Renal cortex interstitium (tissue), 11 donors: ENCODE data around the gene XBP1. TPM values are rescaled to one million over a fixed set of nuclear protein-coding genes. Genes with fewer than 3 reads are reported as not detected.

Experiments used
- DNase-seq, 11 donors: peaks; one replicate each; pipeline ENCODE4 v3.0.0-alpha.2; 2013; ENCODE audit warnings: low read depth in 9 of 11, low spot score in 4 of 11; ENCODE audit errors: extremely low read depth in 1 of 11
- polyA plus RNA-seq, 3 donors: library from polyadenylated mRNA; unstranded; fragments of 120-200 nt; gene quantifications; one replicate each; pipeline ENCODE4 v1.2.1, GENCODE V29; 2013; ENCODE audit not compliant: insufficient read length in 3 of 3

The XBP1 gene
- polyA plus RNA-seq, 3 donors, result 142 TPM

DNA sequence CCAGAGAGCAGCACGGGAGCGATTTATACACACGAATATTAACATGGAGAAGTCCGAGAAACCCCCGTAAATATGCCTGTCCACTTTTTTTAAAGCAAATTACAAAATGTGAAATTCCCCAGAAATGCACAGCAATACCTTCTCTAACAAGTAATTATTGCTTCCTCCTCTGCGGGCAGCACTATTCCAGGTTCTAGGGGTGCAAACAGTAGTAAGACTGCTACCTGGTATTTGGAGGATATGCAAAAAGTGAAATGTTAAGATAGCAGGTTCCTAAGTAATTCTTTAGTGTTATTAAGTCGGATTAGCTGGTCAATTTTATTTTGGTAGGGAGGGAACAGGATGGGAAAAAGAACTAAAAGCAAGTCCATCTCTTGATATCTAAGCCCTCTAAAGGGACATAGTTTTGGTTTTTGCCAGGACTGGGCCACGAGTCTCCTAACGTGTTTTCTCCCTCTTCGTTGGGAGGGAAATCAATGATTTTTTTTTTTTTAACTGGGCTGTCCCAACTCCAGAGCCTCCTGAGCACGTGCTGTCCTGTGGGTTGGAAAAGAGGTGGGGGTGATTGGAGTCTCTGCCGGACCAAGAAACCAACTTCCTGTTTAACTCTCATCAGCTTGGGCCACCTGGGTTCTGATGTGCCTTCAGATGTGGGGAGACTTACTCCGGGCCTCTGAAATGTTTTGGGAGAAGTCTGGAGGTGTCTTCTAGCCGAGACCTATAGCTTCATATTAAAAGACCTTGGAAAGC lies 1.7 kb upstream of the XBP1 start:
- no peak for DNase-seq

DNA sequence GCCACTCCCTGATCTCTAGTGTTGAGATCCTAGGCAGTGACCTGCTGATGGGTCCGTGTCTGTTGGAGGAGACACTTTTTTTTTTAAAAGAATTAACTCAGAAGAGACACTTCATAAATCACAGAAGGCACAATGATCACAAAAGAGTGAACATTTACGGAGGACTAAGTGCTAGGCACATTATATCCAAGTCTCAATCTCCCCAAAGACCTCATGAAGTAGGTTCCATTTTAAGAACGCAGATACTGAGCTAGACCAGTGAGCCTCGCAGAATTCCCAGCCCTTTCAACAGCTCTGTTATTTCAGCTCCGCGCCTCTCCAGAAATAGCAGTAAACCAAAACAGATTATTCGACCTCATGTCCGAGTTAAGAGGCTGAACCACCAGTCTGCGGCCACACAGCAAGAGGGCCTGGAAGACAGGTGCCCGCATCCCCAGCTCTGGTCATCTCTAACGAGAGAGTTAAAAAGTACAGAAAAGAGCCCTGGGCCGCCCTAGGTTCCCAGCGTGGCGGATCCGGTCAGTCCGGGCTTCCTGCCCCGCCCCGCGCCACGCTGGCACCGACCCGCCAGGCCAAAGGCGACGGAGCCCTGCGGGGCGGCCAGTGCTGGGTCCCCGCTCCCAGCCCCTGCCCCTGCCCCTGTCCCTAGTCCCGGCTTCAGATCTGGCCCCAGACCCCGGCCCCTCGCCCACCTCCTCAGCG lies 612 bp downstream of the XBP1 start:
- DNase-seq, result peak in 3 of 11 donors; percentile 47 to 61 (median 60)

DNA sequence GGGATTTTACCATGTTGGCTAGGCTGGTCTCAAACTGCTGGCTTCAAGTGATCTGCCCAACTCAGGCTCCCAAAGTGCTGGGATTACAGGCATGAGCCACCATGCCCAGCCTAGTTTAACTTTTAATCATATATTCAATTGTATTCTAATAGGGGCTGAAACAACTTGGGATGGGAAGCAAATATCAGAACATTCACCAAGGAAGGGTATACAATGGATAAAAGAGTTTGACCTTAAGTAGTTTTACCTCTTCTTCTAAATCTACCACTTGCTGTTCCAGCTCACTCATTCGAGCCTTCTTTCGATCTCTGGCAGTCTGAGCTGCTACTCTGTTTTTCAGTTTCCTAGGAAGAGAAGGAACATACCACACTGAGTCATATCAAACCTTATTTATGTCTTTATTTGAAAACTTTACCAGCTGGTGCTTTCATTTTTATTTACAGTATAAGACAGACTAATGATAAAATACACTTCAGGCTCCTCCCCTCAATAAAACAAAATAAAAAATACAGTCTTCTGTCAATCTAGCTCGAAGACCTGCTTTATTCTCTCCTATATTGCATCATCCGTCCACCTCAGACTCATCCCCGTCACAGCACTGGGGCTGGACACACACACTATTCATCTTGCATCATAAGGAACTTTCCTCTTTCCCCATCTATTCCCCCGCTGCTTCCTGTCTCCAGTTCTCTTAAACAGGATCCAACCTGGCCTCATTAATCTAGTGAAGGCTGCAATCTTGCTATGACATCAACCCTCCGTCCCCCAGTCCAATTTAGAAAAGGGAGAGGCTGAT lies 1.4 kb downstream of the XBP1 start:
- DNase-seq, result peak in 2 of 11 donors; percentile 33 to 45

DNA sequence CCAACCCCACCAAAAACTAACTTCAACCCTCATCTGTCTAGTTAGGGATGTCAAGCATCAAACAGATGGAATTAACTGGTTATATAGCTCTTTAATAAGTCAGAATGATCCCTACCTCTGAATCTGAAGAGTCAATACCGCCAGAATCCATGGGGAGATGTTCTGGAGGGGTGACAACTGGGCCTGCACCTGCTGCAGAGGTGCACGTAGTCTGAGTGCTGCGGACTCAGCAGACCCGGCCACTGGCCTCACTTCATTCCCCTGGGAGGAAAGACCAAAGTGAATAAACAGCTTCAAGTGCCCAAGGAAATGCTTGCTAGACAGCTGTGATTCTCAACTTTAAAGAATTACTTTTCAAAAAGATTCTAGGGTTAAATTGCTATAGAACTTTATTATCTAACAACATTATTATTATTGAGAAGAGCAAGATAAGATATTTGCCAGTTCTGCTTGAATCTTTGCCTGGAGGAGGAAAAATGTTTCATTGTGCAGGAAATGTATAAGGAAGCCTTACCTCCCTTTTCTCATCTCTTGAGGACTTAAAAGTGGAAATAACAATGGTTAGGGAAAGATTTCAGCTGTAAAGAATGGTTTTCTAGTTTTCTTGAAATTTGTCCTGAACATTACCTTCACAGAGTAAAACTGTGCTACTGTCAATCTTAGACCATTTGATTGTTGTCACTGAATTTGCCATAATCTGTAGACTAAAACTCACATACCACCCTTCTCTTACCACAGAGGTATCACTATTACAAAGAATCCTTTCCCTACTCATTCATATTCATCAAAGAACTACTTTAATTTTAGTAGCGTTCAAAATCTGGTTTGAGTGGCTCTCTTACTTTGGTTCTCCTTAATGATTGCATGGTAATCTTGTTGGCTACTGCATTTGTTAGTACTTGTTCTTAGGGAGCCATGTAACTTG lies 4.2 kb downstream of the XBP1 start:
- no peak for DNase-seq

DNA sequence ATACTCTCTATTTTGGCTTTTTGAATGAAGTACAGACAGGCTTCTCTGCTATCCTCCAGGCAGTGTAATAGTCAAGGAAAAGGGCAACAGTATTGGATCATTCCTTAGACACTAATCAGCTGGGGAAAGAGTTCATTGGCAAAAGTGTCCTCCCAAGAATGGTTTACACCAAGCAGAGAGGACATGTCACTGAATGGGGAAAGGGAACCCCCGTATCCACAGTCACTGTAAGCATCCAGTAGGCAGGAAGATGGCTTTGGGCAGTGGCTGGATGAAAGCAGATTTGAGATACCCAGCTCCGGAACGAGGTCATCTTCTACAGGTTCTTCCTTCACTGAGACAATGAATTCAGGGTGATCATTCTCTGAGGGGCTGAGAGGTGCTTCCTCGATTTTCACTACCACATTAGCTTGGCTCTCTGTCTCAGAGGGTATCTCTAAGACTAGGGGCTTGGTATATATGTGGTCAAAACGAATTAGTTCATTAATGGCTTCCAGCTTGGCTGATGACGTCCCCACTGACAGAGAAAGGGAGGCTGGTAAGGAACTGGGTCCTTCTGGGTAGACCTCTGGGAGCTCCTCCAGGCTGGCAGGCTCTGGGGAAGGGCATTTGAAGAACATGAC lies 5.2 kb downstream of the XBP1 start:
- no peak for DNase-seq

DNA sequence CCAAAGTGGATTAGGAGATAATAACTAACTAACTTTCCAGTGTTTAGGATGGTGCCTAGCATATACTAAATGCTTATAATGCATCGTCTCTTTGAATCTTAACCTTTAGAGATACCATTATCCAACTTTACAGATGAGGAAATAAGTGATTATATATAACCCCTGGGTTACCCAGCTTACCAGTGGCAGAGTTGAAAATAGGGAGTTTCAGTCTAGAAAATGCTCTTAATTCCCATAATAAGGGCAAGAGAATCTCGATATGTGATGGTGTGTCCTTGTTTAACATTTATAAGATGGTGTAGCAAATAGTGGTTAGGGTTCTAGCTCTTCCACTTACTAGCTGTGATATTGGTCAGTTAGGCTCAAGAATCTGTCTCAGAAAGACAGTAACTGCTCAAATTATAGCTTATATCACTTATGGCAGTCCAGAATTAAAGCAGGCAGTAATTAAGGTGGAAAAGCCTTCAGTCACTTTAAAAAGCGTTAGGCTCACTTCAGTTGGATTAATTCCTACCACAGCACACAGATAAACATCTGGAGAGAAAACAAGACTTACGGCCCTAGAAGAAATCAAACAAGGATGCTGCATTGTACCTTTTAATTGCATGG lies 6.3 kb downstream of the XBP1 start:
- no peak for DNase-seq

DNA sequence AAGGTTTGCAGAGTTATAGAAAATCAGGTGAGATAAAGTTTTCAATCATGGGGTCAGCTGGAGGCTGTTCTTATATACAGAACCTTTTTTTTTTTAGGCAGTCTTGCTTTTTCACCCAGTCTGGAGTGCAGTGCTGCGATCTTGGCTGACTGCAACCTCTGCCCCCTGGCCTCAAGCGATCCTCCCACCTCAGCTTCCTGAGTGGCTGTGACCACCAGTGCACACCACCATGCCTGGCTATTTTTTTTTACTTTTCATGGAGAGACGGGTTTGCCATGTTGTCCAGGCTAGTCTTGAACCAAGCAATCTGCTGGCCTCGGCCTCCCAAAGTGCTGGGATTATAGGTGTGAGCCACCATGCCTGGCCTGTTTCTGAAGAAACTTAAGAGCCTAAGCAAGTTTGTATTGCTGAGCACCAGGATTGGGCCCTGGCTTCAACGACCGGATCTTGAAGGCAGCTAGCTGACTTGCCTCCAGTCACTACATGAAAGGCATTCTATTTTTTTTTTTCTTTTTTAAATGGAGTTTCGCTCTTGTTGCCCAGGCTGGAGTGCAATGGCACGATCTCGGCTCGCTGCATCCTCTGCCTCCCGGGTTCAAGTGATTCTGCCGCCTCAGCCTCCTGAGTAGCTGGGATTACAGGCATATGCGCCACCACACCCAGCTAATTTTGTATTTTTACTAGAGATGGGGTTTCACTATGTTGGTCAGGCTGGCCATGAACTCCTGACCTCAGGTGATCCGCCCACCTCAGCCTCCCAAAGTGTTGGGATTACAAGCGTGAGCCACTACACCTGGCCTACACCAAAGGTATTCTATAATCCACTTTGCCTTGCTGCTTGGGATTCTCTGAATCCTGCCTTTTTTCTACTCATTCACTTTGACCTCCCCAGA lies 7.6 kb downstream of the XBP1 start:
- no peak for DNase-seq

DNA sequence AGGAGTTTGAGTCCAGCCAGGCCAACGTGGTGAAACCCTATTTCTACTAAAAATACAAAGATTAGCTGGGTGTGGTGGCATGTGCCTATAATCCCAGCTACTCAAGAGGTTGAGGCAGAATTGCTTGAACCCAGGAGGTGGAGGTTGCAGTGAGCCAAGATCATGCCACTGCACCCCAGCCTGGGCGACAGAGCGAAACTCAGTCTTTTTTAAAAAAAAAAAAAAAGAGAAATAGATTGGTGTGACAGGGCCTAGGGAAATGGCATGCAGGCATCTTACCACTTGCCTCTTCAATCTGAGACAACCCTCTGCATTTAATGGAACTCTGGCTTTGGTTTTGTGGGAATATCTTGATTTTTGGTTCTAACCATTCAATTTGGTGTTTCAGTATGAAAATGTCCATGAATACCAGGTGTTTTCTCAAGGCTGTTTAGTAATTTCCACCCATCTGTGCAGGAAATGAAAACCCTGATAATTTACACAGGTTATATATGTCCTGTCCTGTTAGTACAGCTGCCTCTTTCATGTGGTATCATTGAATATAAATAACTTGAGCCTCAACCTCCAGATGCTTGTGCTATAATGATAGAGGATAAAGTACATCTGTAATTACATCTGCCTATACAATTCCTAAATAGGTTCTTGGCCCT lies 8.4 kb downstream of the XBP1 start:
- no peak for DNase-seq

DNA sequence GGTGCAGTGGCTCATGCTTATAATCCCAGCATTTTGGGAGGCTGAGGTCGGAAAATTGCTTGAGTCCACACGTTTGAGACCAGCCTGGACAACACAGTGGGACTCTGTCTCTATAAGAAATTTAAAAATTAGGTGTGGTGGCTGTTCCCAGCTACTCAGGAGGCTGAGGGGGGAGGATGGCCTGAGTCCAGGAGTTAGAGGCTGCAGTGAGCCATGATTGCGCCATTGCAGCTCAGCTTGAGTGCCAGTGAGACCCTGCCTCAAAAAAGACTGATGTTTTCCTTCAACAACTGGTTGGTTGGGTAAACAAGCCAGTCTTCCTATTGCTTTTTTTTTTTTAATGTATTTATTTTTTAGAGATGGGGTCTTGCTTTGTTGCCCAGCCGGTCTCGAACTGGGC lies 9.2 kb downstream of the XBP1 start:
- no peak for DNase-seq

DNA sequence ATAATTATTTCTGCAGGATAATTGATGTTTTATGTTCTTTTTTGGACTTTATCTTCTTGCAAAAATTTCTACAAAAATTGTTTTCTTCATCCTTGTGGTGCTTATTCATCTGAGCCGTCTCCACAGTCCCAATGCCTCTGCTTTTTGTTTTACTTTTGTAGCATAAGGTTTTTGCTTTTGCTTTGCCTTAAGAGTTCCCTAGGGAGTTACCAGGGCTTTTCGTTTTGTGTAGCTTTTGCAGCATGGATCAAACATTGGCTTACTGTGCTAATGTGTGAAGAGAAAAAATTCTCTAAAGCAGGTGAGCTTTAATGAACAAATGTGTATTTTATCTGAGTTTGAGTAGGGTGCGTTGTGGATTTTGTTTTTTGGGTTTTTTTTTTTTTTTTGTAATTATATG lies 11.8 kb downstream of the XBP1 start:
- no peak for DNase-seq

DNA sequence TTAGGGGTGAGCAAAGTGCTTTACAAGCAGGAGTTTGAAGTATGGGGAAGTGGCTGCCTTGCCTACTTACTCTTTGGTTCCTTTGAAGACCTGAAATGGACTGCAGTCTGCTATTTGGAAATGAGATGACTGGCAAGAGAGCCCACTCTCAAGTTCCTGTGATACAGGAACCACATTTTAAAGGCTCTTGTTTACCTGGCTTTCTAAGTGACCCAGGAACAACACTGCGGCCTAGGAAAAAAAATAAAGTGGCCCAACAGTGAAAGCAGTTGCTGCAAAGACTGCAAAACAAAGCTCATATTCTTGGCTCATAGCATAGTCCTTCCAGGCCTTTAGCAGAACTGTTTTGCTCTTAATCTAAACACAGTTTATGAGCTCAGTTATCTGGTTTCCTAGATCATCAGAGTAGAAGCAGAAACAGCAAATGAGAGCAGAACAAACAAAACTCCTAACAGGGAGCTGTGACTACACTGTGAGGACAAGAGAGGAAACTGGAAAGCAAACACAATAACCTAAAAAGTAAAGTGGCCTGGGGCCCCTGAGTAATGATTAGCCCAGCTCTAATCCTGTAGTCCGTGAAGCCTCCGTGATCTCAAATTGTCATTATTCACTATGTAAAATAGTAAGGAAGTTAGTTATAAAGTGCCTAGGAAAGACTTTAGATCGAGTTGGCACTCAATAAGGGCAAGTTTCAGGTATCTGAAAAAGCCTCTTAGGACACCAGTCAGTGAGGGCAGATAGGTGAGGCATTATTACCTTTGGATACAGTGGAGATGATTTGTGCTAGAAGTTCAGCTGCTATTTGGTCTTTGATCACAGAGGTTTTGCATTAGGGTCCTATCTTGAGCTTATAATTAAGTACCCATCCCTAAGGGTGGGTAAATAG lies 16.3 kb downstream of the XBP1 start:
- peak in 1 of 11 donors; percentile 38 for DNase-seq

DNA sequence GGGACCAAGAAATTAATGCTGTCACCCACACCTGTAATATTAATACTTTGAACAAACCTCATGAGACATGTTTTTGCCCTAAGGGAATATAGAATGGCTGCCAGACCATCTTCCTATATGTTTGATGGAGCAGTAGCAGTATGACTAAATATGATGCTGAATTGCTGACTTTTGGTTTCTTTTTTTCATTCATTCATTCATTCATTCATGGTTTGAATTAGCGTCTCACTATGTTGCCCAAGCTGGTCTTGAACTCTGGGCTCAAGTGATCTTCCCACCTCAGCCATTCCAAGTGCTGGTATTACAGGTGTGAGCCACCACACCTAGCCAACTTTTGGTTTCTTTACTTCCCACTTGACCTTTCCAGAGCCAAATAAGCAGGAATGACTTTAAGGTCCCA lies 20.1 kb downstream of the XBP1 start:
- DNase-seq, result no peak

DNA sequence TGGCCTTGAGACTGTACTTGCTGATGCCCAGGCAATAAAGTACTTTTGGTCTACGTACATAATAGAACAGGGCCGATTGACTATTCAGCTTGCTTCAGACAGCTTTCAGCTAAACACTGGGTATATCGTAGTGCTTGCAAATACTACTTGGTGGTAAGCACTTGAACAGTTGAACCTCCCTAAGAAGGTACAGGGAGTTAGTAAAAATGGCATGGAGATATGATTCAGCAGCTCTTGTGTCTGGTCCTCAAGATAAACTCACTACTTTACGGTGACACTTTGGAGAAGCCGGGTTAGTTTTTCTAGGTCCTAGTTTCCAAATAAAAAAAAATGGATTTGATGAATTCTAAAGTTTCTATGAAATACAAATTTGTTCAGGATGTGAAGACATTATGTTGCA lies 20.5 kb downstream of the XBP1 start:
- no peak for DNase-seq

DNA sequence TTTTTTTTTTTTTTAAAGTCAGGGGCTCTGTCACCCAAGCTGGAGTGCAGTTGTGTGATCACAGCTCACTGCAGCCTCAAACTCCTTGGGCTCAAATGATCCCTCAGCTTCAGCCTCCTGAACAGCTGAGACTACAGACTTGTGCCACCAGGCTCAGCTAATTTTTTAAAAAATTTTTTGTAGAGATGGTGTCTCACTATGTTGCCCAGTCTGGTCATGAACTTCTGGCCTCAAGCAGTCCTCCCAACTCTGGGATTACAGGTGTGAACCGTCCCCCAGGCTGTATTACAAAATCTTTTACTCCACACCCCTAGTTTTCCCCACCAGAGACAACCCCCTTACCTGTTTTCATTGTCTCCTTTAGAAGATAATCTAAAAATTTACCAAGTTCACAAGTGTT lies 26.0 kb downstream of the XBP1 start:
- no peak for DNase-seq

DNA sequence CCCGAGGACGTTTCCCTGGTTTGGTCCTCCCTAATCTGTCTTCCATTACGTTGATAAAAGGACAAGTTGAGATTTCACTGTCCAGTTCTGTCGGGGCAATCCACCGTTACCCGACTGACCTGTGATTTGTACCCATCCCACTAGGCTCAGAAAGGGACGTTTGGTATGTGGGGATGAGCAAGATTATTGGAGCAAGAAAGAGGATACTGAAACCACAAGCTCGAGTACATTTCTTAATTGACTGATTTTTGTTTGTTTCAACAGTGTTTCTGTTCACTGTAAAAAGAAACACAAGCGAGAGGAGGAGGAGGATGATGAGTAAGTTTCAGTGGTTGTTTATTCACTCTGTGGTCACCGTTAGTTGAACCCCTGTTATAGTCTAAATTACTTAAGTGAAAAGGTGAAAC lies 26.9 kb downstream of the XBP1 start:
- peak in 1 of 11 donors; percentile 9 for DNase-seq
